MM.1S (cell line): Measurements from ENCODE around the gene YWHAH.

Experiments used
- CTCF ChIP-seq: fragments of 300-600 bp; sonication (generic); IDR thresholded peaks from 2 replicates; pipeline ENCODE4 v1.5.1; 2016; ENCODE audit warnings: antibody characterized with exemption, low read length, mixed read lengths
- EZH2phosphoT487 ChIP-seq: fragments of 300-600 bp; sonication (generic); IDR thresholded peaks from 2 replicates; pipeline ENCODE4 v1.6.1; 2018; ENCODE audit warnings: antibody characterized with exemption, low read length

GRCh38 chr22:31950226-31950625, 5.9 kb downstream of the YWHAH start:
- TF ChIP-seq CTCF (no peak), EZH2phosphoT487 (no peak)
